SK-N-SH (cell line): ENCODE results near the gene CATSPER4. TPM values are rescaled to one million over a fixed set of nuclear protein-coding genes. Genes with fewer than 3 reads are reported as not detected.

Source experiments
- CTCF ChIA-PET: fragments of 300-600, 350-600 bp; formaldehyde crosslinking; extraction: SDS; loops from one replicate; lab custom pipeline; 2021; lab: Yijun Ruan, JAX
- POLR2A ChIA-PET: fragments of 350-600 bp; sonication (Branson Sonifier 250); formaldehyde crosslinking; extraction: SDS; loops from one replicate; lab custom pipeline; 2020; ENCODE audit warnings: antibody characterized with exemption, inconsistent platforms; lab: Yijun Ruan, JAX
- DNase-seq: peaks from one replicate; pipeline ENCODE4 v3.0.0; 2012
- H2AFZ ChIP-seq: fragments of 200-600 bp; sonication (generic); 2 replicates; pipeline ENCODE4 v1.8.1; 2016; ENCODE audit warnings: antibody characterized with exemption, mild to moderate bottlenecking, low read depth
- H3F3A ChIP-seq: fragments of 200-600 bp; sonication (generic); replicated peaks from 2 replicates; pipeline ENCODE3; 2016; ENCODE audit warnings: antibody characterized with exemption, mild to moderate bottlenecking; ENCODE audit not compliant: insufficient read depth
- H3K27ac ChIP-seq, 2 experiments: fragments of 200-500 bp in 1 of 2; fragments of 200-600 bp in 1 of 2; sonication (Bioruptor generic) in 1 of 2; sonication (generic), shearing (Covaris generic) in 1 of 2; 2 replicates each; pipeline versions ENCODE4 v1.5.1 to v1.6.1; 2014 to 2016; ENCODE audit warnings: low read depth in 2 of 2, inconsistent platforms in 1 of 2, low read length in 1 of 2, mild to moderate bottlenecking in 1 of 2, mixed read lengths in 1 of 2
- H3K27me3 ChIP-seq: fragments of 200-600 bp; sonication (generic), shearing (Covaris generic); 2 replicates; pipeline ENCODE4 v1.6.1; 2016; ENCODE audit warnings: mixed run types; ENCODE audit not compliant: insufficient read depth
- H3K36me3 ChIP-seq, 2 experiments: fragments of 200-500 bp in 1 of 2; fragments of 200-600 bp in 1 of 2; sonication (Bioruptor generic) in 1 of 2; sonication (generic) in 1 of 2; replicated peaks in 1 of 2; 2 replicates each; pipeline versions ENCODE3 to v1.5.1; 2014 to 2016; ENCODE audit warnings: low read length in 1 of 2, mild to moderate bottlenecking in 1 of 2; ENCODE audit not compliant: insufficient read depth in 2 of 2, control insufficient read depth in 1 of 2
- H3K4me1 ChIP-seq, 2 experiments: fragments of 200-500 bp in 1 of 2; fragments of 200-600 bp in 1 of 2; sonication (Bioruptor generic) in 1 of 2; sonication (generic), shearing (Covaris generic) in 1 of 2; 2 replicates each; pipeline versions ENCODE4 v1.5.1 to v1.6.1; 2014 to 2016; ENCODE audit warnings: low read depth in 1 of 2, low read length in 1 of 2, mixed run types in 1 of 2; ENCODE audit not compliant: insufficient read depth in 2 of 2, control insufficient read depth in 1 of 2
- H3K4me2 ChIP-seq: fragments of 200-600 bp; sonication (generic), shearing (Covaris generic); 2 replicates; pipeline ENCODE4 v1.6.1; 2017; ENCODE audit warnings: mixed run types
- H3K4me3 ChIP-seq, 2 experiments: fragments of 200-500 bp in 1 of 2; fragments of 200-600 bp in 1 of 2; sonication (Bioruptor generic) in 1 of 2; sonication (generic), shearing (Covaris generic) in 1 of 2; 2 replicates each; pipeline versions ENCODE4 v1.5.1 to v1.8.1; 2014 to 2016; ENCODE audit warnings: low read depth in 2 of 2, inconsistent platforms in 1 of 2, low read length in 1 of 2, mild to moderate bottlenecking in 1 of 2, mixed read lengths in 1 of 2, moderate library complexity in 1 of 2
- H3K79me2 ChIP-seq: fragments of 200-600 bp; sonication (generic); 2 replicates; pipeline ENCODE4 v1.8.1; 2017; ENCODE audit warnings: mild to moderate bottlenecking; ENCODE audit not compliant: insufficient read depth
- H3K9ac ChIP-seq: fragments of 200-600 bp; sonication (generic); 2 replicates; pipeline ENCODE4 v1.6.1; 2017; ENCODE audit warnings: mixed run types
- H3K9me2 ChIP-seq: fragments of 200-600 bp; sonication (generic); 2 replicates; pipeline ENCODE4 v1.6.1; 2017; ENCODE audit warnings: mixed run types
- H3K9me3 ChIP-seq: fragments of 200-600 bp; sonication (generic); 2 replicates; pipeline ENCODE4 v1.6.1; 2017; ENCODE audit warnings: mixed run types, mild to moderate bottlenecking, moderate library complexity
- H4K20me1 ChIP-seq: fragments of 200-600 bp; sonication (generic); 2 replicates; pipeline ENCODE4 v1.6.1; 2017; ENCODE audit warnings: mild to moderate bottlenecking, mixed run types; ENCODE audit not compliant: insufficient read depth
- EP300 ChIP-seq, 2 experiments: IDR thresholded peaks; 2 replicates each; pipeline versions ENCODE4 v1.4.0 to v1.6.1; 2012; ENCODE audit warnings: borderline replicate concordance in 1 of 2, low read depth in 1 of 2, low read length in 1 of 2
- EZH2phosphoT487 ChIP-seq: fragments of 200-600 bp; sonication (generic); IDR thresholded peaks from 2 replicates; pipeline ENCODE4 v1.6.1; 2017; ENCODE audit warnings: low read depth, mixed run types, mild to moderate bottlenecking, antibody characterized with exemption, moderate library complexity, borderline replicate concordance
- FOXJ3 ChIP-seq: sonication (generic); formaldehyde crosslinking; IDR thresholded peaks from 2 replicates; pipeline ENCODE4 v1.5.1; 2020; ENCODE audit warnings: mild to moderate bottlenecking, missing genetic modification reagents
- JUND ChIP-seq: IDR thresholded peaks from 2 replicates; pipeline ENCODE4 v1.4.0; 2012
- MXI1 ChIP-seq: IDR thresholded peaks from 2 replicates; pipeline ENCODE4 v1.6.1; 2012; ENCODE audit warnings: mild to moderate bottlenecking, low read depth, low read length, improper control_type of control experiment
- NFIC ChIP-seq: IDR thresholded peaks from 2 replicates; pipeline ENCODE4 v1.4.0; 2012; ENCODE audit warnings: borderline replicate concordance
- TCF12 ChIP-seq: IDR thresholded peaks from 2 replicates; pipeline ENCODE4 v1.4.0; 2012
- TEAD4 ChIP-seq: IDR thresholded peaks from 2 replicates; pipeline ENCODE4 v1.4.0; 2012; ENCODE audit warnings: mild to moderate bottlenecking, borderline replicate concordance; ENCODE audit not compliant: insufficient read depth
- YY1 ChIP-seq: IDR thresholded peaks from 2 replicates; pipeline ENCODE4 v1.4.0; 2012; ENCODE audit warnings: low read depth, mild to moderate bottlenecking
- WGBS: methylation state at CpG from one replicate; pipeline ENCODE4 v1.1.6; 2017; ENCODE audit warnings: low lambda C conversion rate; 5-methylcytosine and 5-hydroxymethylcytosine counted together
- polyA plus RNA-seq, 3 experiments: library from polyadenylated mRNA; depleted of rRNA; stranded (reverse); fragments of >200 nt; gene quantifications; 2 replicates each; pipeline ENCODE4 v1.2.3, GENCODE V29; 2012
- TF ChIP-seq, protein P1 (sequence below): fragments of 150-350 bp; IDR thresholded peaks from 2 replicates; pipeline ENCODE4 v1.6.1; 2016; ENCODE audit warnings: mild to moderate bottlenecking, low read depth, low read length
- TF ChIP-seq, protein P2 (sequence below): IDR thresholded peaks from 2 replicates; pipeline ENCODE4 v1.4.0; 2012; ENCODE audit warnings: low read depth, borderline replicate concordance
- TF ChIP-seq, protein P3 (sequence below): IDR thresholded peaks from 2 replicates; pipeline ENCODE4; 2012

Gene CATSPER4
- polyA plus RNA-seq, 1 of the 3 experiments (the other 2 are of a cell fraction), result not detected

DNA sequence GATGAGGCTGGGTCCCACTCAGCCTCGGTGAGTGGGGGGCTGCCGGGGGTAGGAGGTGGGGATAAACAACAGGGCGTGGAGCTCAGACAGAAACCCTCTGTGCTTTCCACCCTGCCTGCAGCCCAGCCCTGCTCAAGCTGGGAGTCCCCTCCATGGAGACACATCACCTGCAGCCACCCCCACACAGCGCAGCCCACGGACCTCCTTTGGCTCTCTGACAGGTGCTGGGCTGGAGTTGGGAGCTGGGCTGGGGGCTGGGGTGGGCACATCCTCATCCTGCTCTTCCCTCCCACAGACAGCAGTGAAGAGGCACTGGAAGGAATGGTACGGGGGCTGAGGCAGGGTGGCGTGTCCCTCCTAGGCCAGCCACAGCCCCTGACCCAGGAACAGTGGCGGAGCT, 1.9 kb upstream of the CATSPER4 start (continued):
- TF ChIP-seq YY1, result no peak
- no peak for TF ChIP-seq NFIC
- no peak for TF ChIP-seq EZH2phosphoT487
- TF ChIP-seq FOXJ3, result no peak

DNA sequence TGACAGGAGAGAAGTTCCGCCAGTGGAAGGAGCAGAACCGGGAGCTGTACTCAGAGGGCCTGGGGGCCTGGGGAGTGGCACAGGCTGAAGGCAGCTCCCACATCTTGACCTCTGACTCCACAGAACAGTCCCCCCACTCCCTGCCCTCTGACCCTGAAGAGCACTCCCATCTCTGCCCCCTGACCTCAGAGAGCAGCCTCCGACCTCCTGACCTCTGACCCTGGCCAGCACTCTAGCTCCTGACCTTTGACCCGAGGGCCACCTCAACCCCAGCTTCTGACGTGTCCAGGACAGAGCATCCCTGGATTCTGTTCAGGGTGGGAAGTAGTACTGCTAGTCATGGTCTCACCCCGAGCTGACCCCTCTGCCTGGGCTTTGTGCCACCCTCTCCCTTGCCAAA, 1.1 kb upstream of the CATSPER4 start:
- no peak for DNase-seq
- H3K9me2 ChIP-seq, result no peaks in the 10 kb centered on the region
- no peak overlapping the region for H2AFZ ChIP-seq
- H4K20me1 ChIP-seq, result no peaks in the 10 kb centered on the region
- ChIA-PET CTCF (interaction anchor here (0.9 to 1.9 kb wide), 5 partner anchors 13 to 26 kb away, joined by 3 to 4 read pairs (median 3); partner anchors contain the start of gene ZNF593), POLR2A (no interaction called here)
- H3K36me3 ChIP-seq, result no peaks in the 10 kb centered on the region
- no peaks in the 10 kb centered on the region for H3K9me3 ChIP-seq
- H3K4me2 ChIP-seq, result no peak overlapping the region
- no peak overlapping the region for H3K9ac ChIP-seq
- H3K79me2 ChIP-seq, result no peaks in the 10 kb centered on the region
- H3F3A ChIP-seq, result no peaks in the 10 kb centered on the region
- H3K27ac ChIP-seq, result no peak overlapping the region
- TF ChIP-seq TCF12 (no peak), EP300 (IDR thresholded peaks at IDR 0.05; ENCODE audit: borderline replicate concordance in 1 of 2, low read depth in 1 of 2, low read length in 1 of 2) (no peak), TEAD4 (no peak), JUND (no peak), MXI1 (no peak), NFIC (no peak)
- TF ChIP-seq, protein P1, sequence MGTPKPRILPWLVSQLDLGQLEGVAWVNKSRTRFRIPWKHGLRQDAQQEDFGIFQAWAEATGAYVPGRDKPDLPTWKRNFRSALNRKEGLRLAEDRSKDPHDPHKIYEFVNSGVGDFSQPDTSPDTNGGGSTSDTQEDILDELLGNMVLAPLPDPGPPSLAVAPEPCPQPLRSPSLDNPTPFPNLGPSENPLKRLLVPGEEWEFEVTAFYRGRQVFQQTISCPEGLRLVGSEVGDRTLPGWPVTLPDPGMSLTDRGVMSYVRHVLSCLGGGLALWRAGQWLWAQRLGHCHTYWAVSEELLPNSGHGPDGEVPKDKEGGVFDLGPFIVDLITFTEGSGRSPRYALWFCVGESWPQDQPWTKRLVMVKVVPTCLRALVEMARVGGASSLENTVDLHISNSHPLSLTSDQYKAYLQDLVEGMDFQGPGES, result no peak
- TF ChIP-seq, protein P2, sequence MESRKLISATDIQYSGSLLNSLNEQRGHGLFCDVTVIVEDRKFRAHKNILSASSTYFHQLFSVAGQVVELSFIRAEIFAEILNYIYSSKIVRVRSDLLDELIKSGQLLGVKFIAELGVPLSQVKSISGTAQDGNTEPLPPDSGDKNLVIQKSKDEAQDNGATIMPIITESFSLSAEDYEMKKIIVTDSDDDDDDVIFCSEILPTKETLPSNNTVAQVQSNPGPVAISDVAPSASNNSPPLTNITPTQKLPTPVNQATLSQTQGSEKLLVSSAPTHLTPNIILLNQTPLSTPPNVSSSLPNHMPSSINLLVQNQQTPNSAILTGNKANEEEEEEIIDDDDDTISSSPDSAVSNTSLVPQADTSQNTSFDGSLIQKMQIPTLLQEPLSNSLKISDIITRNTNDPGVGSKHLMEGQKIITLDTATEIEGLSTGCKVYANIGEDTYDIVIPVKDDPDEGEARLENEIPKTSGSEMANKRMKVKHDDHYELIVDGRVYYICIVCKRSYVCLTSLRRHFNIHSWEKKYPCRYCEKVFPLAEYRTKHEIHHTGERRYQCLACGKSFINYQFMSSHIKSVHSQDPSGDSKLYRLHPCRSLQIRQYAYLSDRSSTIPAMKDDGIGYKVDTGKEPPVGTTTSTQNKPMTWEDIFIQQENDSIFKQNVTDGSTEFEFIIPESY, result no peak
- TF ChIP-seq, protein P3, sequence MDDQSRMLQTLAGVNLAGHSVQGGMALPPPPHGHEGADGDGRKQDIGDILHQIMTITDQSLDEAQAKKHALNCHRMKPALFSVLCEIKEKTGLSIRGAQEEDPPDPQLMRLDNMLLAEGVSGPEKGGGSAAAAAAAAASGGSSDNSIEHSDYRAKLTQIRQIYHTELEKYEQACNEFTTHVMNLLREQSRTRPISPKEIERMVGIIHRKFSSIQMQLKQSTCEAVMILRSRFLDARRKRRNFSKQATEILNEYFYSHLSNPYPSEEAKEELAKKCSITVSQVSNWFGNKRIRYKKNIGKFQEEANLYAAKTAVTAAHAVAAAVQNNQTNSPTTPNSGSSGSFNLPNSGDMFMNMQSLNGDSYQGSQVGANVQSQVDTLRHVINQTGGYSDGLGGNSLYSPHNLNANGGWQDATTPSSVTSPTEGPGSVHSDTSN, result no peak
- no peaks in the 10 kb centered on the region for H3K4me1 ChIP-seq
- 83% methylated on average over 3 of the region's 6 CpGs for WGBS
- no peak overlapping the region for H3K4me3 ChIP-seq
- no peaks in the 10 kb centered on the region; the same call in 1 of the 2 replicates for H3K27me3 ChIP-seq
